Lower leg skin (tissue), 3 donors: ENCODE results near the gene DPP10.

Experiments
- POLR2A ChIP-seq, 2 donors: fragments of 450-650 bp; IDR thresholded peaks; one replicate each; pipeline ENCODE4 v1.6.1; 2016 to 2017; ENCODE audit warnings: antibody characterized with exemption in 2 of 2, mild to moderate bottlenecking in 1 of 2, moderate library complexity in 1 of 2
- TF ChIP-seq, protein P1 (sequence below), 3 donors: fragments of 450-650 bp; IDR thresholded peaks; one replicate each; pipeline ENCODE4 v1.5.1; 2016; ENCODE audit warnings: antibody characterized with exemption in 3 of 3, mild to moderate bottlenecking in 3 of 3, moderate library complexity in 2 of 3

DNA sequence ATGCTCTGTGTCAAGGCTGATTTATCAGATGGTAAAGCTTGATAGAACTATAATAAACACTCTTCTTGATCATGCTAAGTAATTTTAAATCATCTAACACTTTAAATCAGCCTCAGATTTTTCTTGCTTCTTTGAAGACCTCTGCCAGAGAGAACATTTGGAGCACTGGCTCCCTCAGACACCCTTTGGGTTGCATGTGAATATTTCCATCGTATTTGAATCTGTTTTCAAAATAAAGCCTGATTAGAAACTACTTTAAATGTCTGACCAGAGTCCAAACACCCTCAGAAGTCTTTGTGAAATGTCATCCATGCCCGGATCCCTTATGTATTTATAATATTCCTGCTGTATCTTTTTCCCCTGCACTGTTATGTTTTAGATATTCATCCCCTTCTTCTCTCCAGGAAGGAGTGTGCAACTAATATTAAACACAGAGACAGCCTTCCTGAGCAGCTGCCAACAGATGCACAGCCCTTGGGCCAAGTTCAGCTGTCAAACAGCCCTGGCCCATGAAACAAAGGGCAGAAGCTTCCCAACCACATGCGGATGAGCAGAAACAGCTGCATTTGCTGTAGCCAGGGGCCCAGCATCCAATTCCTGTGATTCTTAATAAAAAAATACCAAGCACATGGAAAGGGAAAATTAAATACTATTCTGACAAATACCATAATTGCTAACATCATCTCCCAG is 46.5 kb downstream of the DPP10 start:
- TF ChIP-seq, protein P1, sequence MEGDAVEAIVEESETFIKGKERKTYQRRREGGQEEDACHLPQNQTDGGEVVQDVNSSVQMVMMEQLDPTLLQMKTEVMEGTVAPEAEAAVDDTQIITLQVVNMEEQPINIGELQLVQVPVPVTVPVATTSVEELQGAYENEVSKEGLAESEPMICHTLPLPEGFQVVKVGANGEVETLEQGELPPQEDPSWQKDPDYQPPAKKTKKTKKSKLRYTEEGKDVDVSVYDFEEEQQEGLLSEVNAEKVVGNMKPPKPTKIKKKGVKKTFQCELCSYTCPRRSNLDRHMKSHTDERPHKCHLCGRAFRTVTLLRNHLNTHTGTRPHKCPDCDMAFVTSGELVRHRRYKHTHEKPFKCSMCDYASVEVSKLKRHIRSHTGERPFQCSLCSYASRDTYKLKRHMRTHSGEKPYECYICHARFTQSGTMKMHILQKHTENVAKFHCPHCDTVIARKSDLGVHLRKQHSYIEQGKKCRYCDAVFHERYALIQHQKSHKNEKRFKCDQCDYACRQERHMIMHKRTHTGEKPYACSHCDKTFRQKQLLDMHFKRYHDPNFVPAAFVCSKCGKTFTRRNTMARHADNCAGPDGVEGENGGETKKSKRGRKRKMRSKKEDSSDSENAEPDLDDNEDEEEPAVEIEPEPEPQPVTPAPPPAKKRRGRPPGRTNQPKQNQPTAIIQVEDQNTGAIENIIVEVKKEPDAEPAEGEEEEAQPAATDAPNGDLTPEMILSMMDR (IDR thresholded peaks at IDR 0.05): no peak
- TF ChIP-seq POLR2A (IDR thresholded peaks at IDR 0.05): no peak
